ENCODE data around the gene RXRA. TPM values are rescaled to one million over a fixed set of nuclear protein-coding genes. Genes with fewer than 3 reads are reported as not detected.
A peak's percentile ranks its signal among the peaks of the same experiment; 100 is the strongest.

RXRA gene
- total RNA-seq, result 52.4 TPM

DNA sequence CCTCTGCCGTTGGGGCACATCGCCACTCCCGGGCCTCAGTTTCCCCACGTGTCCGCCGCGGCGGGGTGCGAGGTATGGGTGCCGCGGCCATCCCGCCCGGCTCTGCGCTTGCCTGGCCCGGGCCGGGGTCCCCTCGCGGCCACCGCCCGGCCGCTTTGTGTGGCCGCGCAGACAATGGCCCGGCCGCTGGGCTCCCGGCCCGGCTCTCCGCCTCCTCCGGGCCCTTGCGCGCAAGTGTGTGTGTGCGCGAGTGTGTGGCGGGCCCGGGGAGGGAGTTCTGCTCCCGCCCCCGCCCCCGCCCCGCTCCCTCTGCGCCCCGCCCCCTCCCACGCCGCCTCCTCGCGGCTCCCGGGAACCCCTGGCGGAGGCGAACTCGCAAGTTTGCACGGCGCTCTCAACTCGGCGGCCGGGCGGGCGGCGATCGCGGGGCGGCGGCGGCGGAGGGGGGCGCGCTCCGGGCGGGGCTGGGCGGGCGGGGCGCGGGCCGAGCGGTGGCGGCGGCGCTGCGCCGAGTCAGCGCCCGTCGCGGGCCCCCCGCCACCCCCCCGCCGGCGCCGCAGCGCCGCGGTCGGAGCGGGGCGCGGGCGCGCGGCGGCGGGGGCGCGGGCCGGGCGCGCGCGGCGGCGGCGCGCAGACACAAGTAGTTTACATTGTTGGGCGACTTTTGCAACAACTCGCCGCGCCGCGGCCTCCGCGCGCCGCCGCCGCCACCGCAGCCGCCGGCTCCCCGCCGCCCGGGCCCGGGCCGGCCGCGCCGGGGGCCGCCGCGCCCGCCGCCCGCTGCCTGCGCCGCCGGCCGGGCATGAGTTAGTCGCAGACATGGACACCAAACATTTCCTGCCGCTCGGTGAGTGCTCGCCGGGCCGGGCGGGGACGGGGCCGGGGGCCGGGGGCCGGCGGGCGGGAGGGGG, at the start of gene RXRA:
Gene RXRA (plus strand): TSS at position 643 of the 911 bp plus-strand sequence. CDS start 177 bp downstream, at position 820.
- ATAC-seq, result peak; percentile 51

- no peak for ATAC-seq
Observed at GRCh38 chr9:134278286-134278685, 48.0 kb upstream of the RXRA start.

DNA sequence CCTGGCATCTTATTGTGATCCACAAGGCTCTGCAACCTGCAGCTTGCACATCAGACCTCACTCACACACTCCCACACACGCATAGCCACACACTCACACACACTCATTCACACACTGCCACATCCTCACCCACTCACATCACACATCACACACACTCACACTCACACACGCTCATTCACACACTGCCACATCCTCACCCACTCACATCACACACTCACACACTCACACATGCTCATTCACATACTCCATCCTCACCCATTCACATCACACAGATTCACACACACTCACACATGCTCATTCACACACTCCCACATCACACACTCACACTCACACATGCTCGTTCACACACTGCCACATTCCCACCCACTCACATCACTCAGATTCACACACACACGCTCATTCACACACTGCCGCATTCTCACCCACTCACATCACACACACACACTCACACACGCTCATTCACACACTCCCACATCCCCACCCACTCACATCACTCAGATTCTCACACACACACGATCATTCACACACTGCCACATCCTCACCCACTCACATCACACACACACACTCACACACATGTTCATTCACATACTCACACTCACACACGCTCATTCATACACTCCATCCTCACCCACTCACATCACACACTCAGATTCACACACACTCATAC, 47.1 kb upstream of the RXRA start:
- no peak for ATAC-seq

DNA sequence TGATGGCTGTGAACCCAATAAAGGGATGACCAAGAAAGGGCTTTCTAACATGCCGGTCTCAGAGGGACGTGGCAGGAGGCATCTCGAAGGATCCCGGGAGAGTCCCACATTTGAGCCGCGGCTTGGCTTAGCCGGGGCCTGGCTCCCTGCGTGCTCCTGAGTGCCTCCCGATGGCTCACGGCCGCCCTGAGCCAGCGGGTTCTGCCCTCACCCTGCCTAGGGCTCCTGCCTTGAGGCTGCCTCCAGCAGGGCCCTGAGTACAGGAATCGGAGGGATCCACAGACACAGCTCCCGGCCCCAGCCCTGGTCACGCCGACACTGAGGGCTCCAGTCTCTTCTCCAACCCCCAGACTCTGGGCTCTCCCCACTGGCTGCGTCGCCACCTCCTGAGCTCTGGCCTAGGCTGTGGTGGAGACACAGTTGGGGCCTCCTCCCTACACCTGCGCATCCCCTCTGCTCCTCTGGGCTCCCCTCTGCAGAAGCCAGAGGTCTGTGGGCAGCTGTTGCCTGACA, 44.1 kb upstream of the RXRA start:
- no peak for ATAC-seq

- peak; percentile 68 for ATAC-seq
Observed at GRCh38 chr9:134283111-134283515, 43.1 kb upstream of the RXRA start.

DNA sequence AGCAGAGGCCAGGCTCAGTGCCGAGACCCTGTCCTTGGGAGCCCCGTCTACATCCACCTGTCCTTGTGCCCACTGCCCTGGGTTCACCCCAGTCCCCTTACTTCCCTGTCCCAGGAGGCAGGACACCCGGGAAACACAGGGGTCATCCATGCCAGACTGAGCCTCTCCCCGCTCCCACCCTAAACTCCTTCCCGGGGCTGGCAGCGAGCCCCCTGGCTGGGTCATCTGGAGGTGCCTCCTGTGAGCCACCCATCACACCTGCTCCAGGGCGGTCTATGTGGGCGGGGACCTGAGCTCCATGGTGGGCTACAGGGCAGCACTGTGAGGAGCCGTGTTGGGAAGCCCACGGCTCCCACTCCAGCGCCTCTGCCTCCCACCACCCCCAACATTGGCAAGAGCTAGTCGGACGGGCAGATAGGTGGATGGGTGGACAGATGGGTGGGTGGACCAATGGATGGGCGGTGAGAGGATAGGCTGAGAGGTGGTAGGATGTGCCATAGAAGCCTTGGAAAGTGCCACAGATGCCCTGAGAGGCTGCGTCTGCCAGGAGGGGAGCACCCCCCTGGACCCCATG, 42.5 kb upstream of the RXRA start:
- no peak for ATAC-seq

- ATAC-seq, result no peak
Observed at GRCh38 chr9:134284273-134284672, 42.0 kb upstream of the RXRA start.

DNA sequence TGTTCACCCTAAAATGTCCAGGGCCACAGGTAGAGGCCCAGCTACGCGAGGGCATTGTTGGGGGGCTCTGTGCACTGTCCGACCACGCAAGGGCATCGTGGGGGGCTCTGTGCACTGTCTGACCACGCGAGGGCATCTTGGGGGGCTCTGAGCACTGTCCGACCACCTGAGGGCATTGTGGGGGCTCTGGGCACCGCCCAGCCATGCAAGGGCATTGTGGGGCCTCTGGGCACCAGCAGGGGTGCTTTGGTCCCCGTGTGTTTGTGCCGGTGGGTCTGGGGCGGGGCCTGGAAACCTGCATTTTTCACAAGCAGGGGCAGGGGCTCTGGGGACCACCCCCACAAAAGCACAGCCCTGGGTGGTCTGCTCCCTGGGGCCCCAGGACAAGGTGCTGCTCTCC, 41.5 kb upstream of the RXRA start:
- no peak for ATAC-seq

DNA sequence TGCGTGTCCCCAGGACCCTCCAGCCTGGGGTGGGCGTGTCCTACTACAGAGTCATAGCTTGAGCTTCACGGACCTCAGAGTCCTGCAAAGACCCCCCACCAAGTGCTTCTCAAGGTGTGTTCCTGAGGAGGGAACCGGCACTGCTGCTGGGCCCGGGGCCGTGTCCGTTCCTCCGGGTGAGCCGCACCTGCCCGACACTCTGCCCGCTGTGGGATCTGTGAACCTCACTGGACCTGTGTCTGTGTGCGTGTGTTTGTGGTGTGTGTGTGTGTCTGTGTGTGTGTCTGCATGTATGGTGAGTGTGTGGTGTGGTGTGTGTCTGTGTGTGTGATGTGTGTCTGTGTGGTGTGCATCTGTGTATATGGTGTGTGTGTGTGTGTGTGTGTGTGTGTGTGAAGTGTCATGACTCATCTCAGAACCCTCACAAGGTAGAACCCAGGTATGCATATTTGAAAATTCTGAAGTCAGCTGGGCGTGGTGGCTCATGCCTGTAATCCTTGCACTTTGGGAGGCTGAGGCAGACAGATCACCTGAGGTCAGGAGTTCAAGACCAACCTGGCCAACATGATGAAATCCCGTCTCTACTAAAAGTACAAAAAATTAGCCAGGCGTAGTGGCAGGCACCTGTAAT, 40.9 kb upstream of the RXRA start:
- no peak for ATAC-seq

GRCh38 chr9:134286471-134287245, 39.6 kb upstream of the RXRA start:
- no peak for ATAC-seq

GRCh38 chr9:134287591-134288491, 38.4 kb upstream of the RXRA start:
- ATAC-seq, result no peak

DNA sequence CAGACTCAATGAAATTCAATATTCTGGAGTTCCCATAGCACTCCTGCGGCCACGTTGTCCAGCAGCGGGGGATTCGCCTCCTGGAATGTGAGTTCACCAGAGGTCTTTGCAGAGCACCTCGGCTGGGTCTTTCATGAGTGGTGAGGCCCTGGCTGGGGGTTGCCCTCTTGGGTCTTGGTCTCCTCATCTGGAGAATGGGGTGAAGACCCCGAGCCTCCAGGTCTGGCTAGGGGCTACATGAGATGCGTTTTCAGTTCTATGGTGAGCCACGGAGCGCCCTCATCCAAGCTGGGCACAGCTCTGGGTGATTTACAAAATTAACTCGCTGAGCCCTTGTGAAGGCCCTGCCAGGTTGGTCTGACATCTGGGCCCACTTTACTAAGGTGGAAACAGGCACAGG, 37.5 kb upstream of the RXRA start:
- no peak for ATAC-seq

GRCh38 chr9:134289241-134289875, 36.9 kb upstream of the RXRA start:
- no peak for ATAC-seq

- no peak for ATAC-seq
Observed at GRCh38 chr9:134290603-134291451, 35.4 kb upstream of the RXRA start.

- ATAC-seq, result no peak
Observed at GRCh38 chr9:134291452-134291881, 34.8 kb upstream of the RXRA start.

GRCh38 chr9:134291961-134292871, 34.0 kb upstream of the RXRA start:
- no peak for ATAC-seq

DNA sequence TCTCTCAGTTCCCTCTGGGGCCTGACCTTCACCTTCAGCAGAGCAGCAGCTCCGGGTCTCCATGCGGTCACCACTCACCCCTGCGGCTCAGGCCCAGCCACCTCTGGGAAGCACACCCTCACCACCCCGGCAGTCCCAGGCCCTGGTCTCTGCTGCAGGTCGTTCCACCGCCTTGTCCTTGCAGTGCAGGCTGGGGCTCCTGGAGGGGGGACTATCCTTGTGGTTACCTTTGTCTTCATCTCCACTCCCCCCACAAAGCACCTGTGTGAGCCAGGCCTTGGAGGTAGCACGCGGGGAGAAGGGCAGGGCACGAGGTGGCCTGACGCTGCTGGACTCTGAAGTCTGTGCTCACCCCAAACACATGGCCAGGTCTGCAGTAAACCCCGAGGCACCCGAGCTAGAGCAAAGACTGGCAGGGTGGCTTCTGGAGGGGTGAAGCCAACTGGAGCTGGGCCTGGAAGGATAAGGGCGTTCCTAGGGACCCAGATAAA, 33.2 kb upstream of the RXRA start:
- no peak for ATAC-seq

DNA sequence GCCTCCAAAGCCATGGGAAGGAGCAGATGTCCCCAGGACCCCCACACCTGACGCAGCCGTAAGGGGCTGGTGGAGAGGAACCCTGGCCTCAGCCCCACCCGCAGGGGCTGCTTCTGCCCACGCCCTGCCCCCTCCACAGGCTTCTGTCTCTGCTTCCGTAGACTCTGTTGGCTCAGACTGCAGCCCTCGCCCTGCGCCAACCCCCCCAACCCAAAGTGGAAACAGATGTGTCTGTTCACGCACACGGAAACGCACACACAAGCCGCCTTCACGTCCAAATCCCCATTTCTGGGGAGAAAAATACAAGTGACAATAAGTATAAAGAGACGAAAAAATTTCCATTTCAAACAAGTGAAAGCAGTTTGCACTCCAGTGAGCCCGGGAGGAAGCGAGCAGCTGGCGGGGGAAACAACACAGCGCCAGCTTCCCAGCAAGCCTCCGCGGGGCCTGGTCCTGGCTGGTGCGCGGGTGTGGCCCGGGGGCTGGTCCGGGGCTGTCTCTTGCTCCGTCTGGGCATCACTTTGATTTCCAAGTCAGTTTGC, 32.6 kb upstream of the RXRA start:
- ATAC-seq, result no peak
